Measurements from ENCODE around the gene PRKD1. TPM values are rescaled to one million over a fixed set of nuclear protein-coding genes. Genes with fewer than 3 reads are reported as not detected.
A peak's percentile ranks its signal among the peaks of the same experiment; 100 is the strongest.
"Not testable (repeated sequence)": the region's sequence is repeated elsewhere in the genome, so short reads cannot be mapped to it uniquely, and the experiment has no call there.

The PRKD1 gene
- total and polyA plus RNA-seq, 2 donors (not counting 1 experiment from before 2014, with no cell fraction given) = 0.03 to 4.3 TPM

- ATAC-seq (ENCODE audit: low read depth) (no peak), DNase-seq (no peak)
- Histone ChIP-seq H2AFZ (ENCODE audit: insufficient read depth, low read depth, low read length, poor library complexity, severe bottlenecking) (no peak overlapping the region), H3K9me3 (ENCODE audit: control extremely low read depth in 1 of 3, control insufficient read depth in 2 of 3, insufficient read depth in 1 of 3, low read length in 2 of 3) (peaks cover 0 to 8% (median 1%) of the 10 kb centered on the region in 3 donors), H3K9ac (ENCODE audit: low read length) (no peak overlapping the region), H3K27me3 (replicated peaks in 1 of 4; ENCODE audit: control extremely low read depth in 1 of 4, control insufficient read depth in 3 of 4, insufficient read depth in 4 of 4, low read length in 3 of 4) (no peaks in the 10 kb centered on the region), H4K20me1 (ENCODE audit: control insufficient read depth, insufficient read depth, low read length, poor library complexity, severe bottlenecking) (no peaks in the 10 kb centered on the region), H3K79me2 (ENCODE audit: control insufficient read depth, insufficient read depth, low read length) (no peaks in the 10 kb centered on the region), H3K4me1 (ENCODE audit: control insufficient read depth in 2 of 2, insufficient read depth in 2 of 2, low read length in 2 of 2) (peaks cover 9 to 20% of the 10 kb centered on the region in 2 donors), H3K4me3 (ENCODE audit: control extremely low read depth in 1 of 5, extremely low read depth in 1 of 5, insufficient read depth in 1 of 5, low read depth in 2 of 5, low read length in 4 of 5) (no peak overlapping the region), H3K4me2 (replicated peaks; ENCODE audit: low read depth, low read length, poor library complexity, severe bottlenecking) (no peak overlapping the region), H3K36me3 (replicated peaks in 1 of 2; ENCODE audit: control extremely low read depth in 1 of 2, control insufficient read depth in 1 of 2, extremely low read depth in 1 of 2, insufficient read depth in 2 of 2, low read length in 1 of 2) (no peaks in the 10 kb centered on the region), H3K27ac (ENCODE audit: low read length in 2 of 2) (peak overlapping the region in 1 of 2 donors; percentile 74)
- POLR2A ChIA-PET = no interaction called here
- peak overlapping the region; percentile 90 for H3K27ac Mint-ChIP-seq
- CTCF ChIA-PET = no interaction called here
- peaks cover 35% of the 10 kb centered on the region for H3K4me1 Mint-ChIP-seq
- H3K9me3 Mint-ChIP-seq (ENCODE audit: insufficient read depth) = peaks cover 13% of the 10 kb centered on the region
- TF ChIP-seq, protein P1, sequence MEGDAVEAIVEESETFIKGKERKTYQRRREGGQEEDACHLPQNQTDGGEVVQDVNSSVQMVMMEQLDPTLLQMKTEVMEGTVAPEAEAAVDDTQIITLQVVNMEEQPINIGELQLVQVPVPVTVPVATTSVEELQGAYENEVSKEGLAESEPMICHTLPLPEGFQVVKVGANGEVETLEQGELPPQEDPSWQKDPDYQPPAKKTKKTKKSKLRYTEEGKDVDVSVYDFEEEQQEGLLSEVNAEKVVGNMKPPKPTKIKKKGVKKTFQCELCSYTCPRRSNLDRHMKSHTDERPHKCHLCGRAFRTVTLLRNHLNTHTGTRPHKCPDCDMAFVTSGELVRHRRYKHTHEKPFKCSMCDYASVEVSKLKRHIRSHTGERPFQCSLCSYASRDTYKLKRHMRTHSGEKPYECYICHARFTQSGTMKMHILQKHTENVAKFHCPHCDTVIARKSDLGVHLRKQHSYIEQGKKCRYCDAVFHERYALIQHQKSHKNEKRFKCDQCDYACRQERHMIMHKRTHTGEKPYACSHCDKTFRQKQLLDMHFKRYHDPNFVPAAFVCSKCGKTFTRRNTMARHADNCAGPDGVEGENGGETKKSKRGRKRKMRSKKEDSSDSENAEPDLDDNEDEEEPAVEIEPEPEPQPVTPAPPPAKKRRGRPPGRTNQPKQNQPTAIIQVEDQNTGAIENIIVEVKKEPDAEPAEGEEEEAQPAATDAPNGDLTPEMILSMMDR (IDR thresholded peaks at IDR 0.05) = no peak
- TF ChIP-seq EZH2 (IDR thresholded peaks at IDR 0.05; ENCODE audit: borderline replicate concordance, insufficient read depth, low read depth, low read length, poor library complexity, severe bottlenecking) = no peak
- intact Hi-C loops (cut with micrococcal nuclease) = loop anchor here (5.0 kb wide), 1 partner anchor 59 kb away; no protein-coding TSS in a partner anchor
- peak overlapping the region; percentile 26 for H3K4me3 Mint-ChIP-seq
- no peaks in the 10 kb centered on the region for H3K27me3 Mint-ChIP-seq
- 85% methylated on average over 4 of the region's 4 CpGs for WGBS (ENCODE audit: insufficient coverage)
Observed at GRCh38 chr14:29856516-29856915, 71.1 kb downstream of the PRKD1 start.

DNA sequence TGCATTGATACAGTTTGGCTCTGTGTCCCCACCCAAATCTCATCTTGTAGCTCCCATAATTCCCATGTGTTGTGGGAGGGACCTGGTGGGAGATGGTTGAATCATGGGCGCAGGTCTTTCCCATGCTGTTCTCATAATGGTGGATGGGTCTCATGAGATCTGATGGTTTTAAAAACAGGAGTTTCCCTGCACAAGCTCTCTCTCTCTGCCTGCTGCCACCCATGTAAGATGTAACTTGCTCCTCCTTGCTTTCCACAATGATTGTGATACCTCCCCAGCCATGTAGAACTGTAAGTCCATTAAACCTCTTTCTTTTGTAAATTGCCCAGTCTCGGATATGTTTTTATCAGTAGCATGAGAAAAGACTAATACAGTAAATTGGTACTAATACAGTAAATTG, 74.0 kb downstream of the PRKD1 start:
- H3K27me3 Mint-ChIP-seq; H3K9me3 ChIP-seq (ENCODE audit: control extremely low read depth in 1 of 3, control insufficient read depth in 2 of 3, insufficient read depth in 1 of 3, low read length in 2 of 3); intact Hi-C loops (cut with micrococcal nuclease); H3K27ac ChIP-seq (ENCODE audit: low read length in 2 of 2); POLR2A ChIA-PET; H3K79me2 ChIP-seq (ENCODE audit: control insufficient read depth, insufficient read depth, low read length); H3K36me3 ChIP-seq (replicated peaks in 1 of 2; ENCODE audit: control extremely low read depth in 1 of 2, control insufficient read depth in 1 of 2, extremely low read depth in 1 of 2, insufficient read depth in 2 of 2, low read length in 1 of 2); H3K4me3 Mint-ChIP-seq; H3K27me3 ChIP-seq (replicated peaks in 1 of 4; ENCODE audit: control extremely low read depth in 1 of 4, control insufficient read depth in 3 of 4, insufficient read depth in 4 of 4, low read length in 3 of 4); H4K20me1 ChIP-seq (ENCODE audit: control insufficient read depth, insufficient read depth, low read length, poor library complexity, severe bottlenecking); H3K9ac ChIP-seq (ENCODE audit: low read length); H3K4me2 ChIP-seq (replicated peaks; ENCODE audit: low read depth, low read length, poor library complexity, severe bottlenecking); ATAC-seq (ENCODE audit: low read depth); H2AFZ ChIP-seq (ENCODE audit: insufficient read depth, low read depth, low read length, poor library complexity, severe bottlenecking); CTCF ChIA-PET; H3K4me3 ChIP-seq (ENCODE audit: control extremely low read depth in 1 of 5, extremely low read depth in 1 of 5, insufficient read depth in 1 of 5, low read depth in 2 of 5, low read length in 4 of 5); DNase-seq: not testable (repeated sequence)
- Mint-ChIP-seq H3K4me1 (peaks cover 32% of the 10 kb centered on the region), H3K9me3 (ENCODE audit: insufficient read depth) (peaks cover 18% of the 10 kb centered on the region), H3K27ac (peak overlapping the region; percentile 12)
- peaks cover 9 to 19% of the 10 kb centered on the region in 2 donors for H3K4me1 ChIP-seq (ENCODE audit: control insufficient read depth in 2 of 2, insufficient read depth in 2 of 2, low read length in 2 of 2)
- no CpG with 5 or more reads among the region's 2 CpGs for WGBS (ENCODE audit: insufficient coverage)
